OCI-LY1 (cell line): ENCODE measurements around the gene MTHFD1.

Source experiments
- H2AFZ ChIP-seq: fragments of 200-600 bp; sonication (generic), shearing (Covaris generic); 2 replicates; pipeline ENCODE4 v1.6.0; 2014; ENCODE audit warnings: antibody characterized with exemption, mild to moderate bottlenecking, low read length
- H3F3A ChIP-seq: fragments of 200-600 bp; sonication (generic), shearing (Covaris generic); 2 replicates; pipeline ENCODE4 v1.6.0; 2014; ENCODE audit warnings: mild to moderate bottlenecking, antibody characterized with exemption, low read length, moderate library complexity; ENCODE audit not compliant: insufficient read depth
- H3K27ac ChIP-seq: fragments of 200-600 bp; sonication (generic); 2 replicates; pipeline ENCODE4 v1.5.1; 2014; ENCODE audit warnings: low read length, mixed run types, mild to moderate bottlenecking, low read depth; ENCODE audit not compliant: poor library complexity, severe bottlenecking
- H3K27me3 ChIP-seq: fragments of 200-600 bp; sonication (generic); 2 replicates; pipeline ENCODE4 v1.6.0; 2014; ENCODE audit warnings: antibody characterized with exemption, mild to moderate bottlenecking, low read length, moderate library complexity; ENCODE audit not compliant: insufficient read depth
- H3K36me3 ChIP-seq: fragments of 200-600 bp; sonication (generic); 2 replicates; pipeline ENCODE4 v1.6.1; 2014; ENCODE audit warnings: mild to moderate bottlenecking, antibody characterized with exemption, low read length, moderate library complexity, mixed read lengths; ENCODE audit not compliant: insufficient read depth
- H3K4me1 ChIP-seq: fragments of 200-600 bp; sonication (generic); 2 replicates; pipeline ENCODE4 v1.5.1; 2014; ENCODE audit warnings: mild to moderate bottlenecking, low read length, moderate library complexity; ENCODE audit not compliant: insufficient read depth, severe bottlenecking
- H3K4me2 ChIP-seq: fragments of 200-600 bp; sonication (generic), shearing (Covaris generic); 2 replicates; pipeline ENCODE4 v1.6.1; 2014; ENCODE audit warnings: low read length
- H3K4me3 ChIP-seq: fragments of 200-600 bp; sonication (generic); 2 replicates; pipeline ENCODE4 v1.5.1; 2014; ENCODE audit warnings: low read length, low read depth, mild to moderate bottlenecking, mixed read lengths; ENCODE audit not compliant: poor library complexity, severe bottlenecking
- H3K79me2 ChIP-seq: fragments of 200-600 bp; shearing (Covaris generic); 2 replicates; pipeline ENCODE4 v1.6.1; 2016; ENCODE audit warnings: mixed run types, low read length, mixed read lengths; ENCODE audit not compliant: insufficient read depth
- H3K9ac ChIP-seq: fragments of 200-600 bp; sonication (generic), shearing (Covaris generic); 2 replicates; pipeline ENCODE4 v1.6.1; 2014; ENCODE audit warnings: mild to moderate bottlenecking, low read length, mixed read lengths
- H3K9me2 ChIP-seq: fragments of 200-600 bp; sonication (generic), shearing (Covaris generic); 2 replicates; pipeline ENCODE4 v1.6.1; 2014; ENCODE audit warnings: low read depth, mild to moderate bottlenecking, low read length, mixed read lengths
- H3K9me3 ChIP-seq: fragments of 200-600 bp; shearing (Covaris generic); 2 replicates; pipeline ENCODE4 v1.6.1; 2014; ENCODE audit warnings: low read length, mixed read lengths
- H4K20me1 ChIP-seq: fragments of 200-600 bp; sonication (generic), shearing (Covaris generic); 2 replicates; pipeline ENCODE4 v1.6.0; 2016; ENCODE audit warnings: mild to moderate bottlenecking, low read length; ENCODE audit not compliant: insufficient read depth
- EZH2 ChIP-seq: fragments of 200-600 bp; sonication (generic), shearing (Covaris generic); IDR thresholded peaks from 2 replicates; pipeline ENCODE4 v1.8.0; 2017; ENCODE audit warnings: borderline replicate concordance, mixed run types, mild to moderate bottlenecking, antibody characterized with exemption, low read length, moderate library complexity, mixed read lengths
- TF ChIP-seq, protein P1 (sequence below): fragments of 200-600 bp; sonication (generic), shearing (Covaris generic); IDR thresholded peaks from 2 replicates; pipeline ENCODE4 v1.5.1; 2017; ENCODE audit warnings: mild to moderate bottlenecking, antibody characterized with exemption, low read length, moderate library complexity, mixed read lengths

The MTHFD1 gene

DNA sequence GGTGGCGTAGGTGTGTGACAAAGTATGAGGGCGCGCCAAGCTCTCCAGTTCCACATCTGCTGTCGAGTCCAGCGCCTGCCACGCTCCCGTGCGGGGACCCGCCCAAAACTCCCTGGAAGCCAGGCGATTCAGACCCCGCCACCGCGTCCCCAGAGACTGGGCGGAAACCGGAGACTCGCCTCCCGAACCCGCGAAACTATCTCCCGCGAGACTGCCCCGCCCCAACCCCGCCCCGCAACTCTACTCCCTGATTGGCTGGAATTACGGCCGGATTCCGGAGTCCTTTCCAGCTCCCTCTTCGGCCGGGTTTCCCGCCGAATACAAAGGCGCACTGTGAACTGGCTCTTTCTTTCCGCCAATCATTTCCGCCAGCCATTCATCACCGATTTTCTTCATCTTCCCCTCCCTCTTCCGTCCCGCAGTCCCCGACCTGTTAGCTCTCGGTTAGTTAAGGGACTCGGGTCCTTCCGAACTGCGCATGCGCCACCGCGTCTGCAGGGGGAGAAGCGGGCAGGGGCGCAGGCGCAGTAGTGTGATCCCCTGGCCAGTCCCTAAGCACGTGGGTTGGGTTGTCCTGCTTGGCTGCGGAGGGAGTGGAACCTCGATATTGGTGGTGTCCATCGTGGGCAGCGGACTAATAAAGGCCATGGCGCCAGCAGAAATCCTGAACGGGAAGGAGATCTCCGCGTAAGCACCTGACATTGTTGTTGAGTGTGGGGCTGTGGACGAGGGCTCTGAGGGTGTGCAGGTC is at the start of gene MTHFD1:
TSS of gene MTHFD1 (plus strand) at position 572 of the 751 bp plus-strand sequence. CDS start at position 647, 75 bp downstream.
- no peaks in the 10 kb centered on the region for H4K20me1 ChIP-seq
- peaks cover 6% of the 10 kb centered on the region; the same call in 1 of the 2 replicates for H3F3A ChIP-seq
- no peak for TF ChIP-seq EZH2
- TF ChIP-seq, protein P1, sequence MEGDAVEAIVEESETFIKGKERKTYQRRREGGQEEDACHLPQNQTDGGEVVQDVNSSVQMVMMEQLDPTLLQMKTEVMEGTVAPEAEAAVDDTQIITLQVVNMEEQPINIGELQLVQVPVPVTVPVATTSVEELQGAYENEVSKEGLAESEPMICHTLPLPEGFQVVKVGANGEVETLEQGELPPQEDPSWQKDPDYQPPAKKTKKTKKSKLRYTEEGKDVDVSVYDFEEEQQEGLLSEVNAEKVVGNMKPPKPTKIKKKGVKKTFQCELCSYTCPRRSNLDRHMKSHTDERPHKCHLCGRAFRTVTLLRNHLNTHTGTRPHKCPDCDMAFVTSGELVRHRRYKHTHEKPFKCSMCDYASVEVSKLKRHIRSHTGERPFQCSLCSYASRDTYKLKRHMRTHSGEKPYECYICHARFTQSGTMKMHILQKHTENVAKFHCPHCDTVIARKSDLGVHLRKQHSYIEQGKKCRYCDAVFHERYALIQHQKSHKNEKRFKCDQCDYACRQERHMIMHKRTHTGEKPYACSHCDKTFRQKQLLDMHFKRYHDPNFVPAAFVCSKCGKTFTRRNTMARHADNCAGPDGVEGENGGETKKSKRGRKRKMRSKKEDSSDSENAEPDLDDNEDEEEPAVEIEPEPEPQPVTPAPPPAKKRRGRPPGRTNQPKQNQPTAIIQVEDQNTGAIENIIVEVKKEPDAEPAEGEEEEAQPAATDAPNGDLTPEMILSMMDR = no peak
- H3K27ac ChIP-seq = peak within 1 kb of the TSS; percentile 77
- peak within 1 kb of the TSS; percentile 100 for H3K4me2 ChIP-seq
- H2AFZ ChIP-seq = no peak within 1 kb of the TSS
- peaks cover 41% of the 10 kb centered on the region for H3K4me1 ChIP-seq
- H3K27me3 ChIP-seq = no peaks in the 10 kb centered on the region
- peak within 1 kb of the TSS; percentile 95 for H3K9ac ChIP-seq
- H3K9me3 ChIP-seq = no peaks in the 10 kb centered on the region
- peaks cover 24% of the 10 kb centered on the region for H3K36me3 ChIP-seq
- peaks cover 34% of the 10 kb centered on the region for H3K79me2 ChIP-seq
- H3K9me2 ChIP-seq = no peaks in the 10 kb centered on the region
- peak within 1 kb of the TSS; percentile 89 for H3K4me3 ChIP-seq

DNA sequence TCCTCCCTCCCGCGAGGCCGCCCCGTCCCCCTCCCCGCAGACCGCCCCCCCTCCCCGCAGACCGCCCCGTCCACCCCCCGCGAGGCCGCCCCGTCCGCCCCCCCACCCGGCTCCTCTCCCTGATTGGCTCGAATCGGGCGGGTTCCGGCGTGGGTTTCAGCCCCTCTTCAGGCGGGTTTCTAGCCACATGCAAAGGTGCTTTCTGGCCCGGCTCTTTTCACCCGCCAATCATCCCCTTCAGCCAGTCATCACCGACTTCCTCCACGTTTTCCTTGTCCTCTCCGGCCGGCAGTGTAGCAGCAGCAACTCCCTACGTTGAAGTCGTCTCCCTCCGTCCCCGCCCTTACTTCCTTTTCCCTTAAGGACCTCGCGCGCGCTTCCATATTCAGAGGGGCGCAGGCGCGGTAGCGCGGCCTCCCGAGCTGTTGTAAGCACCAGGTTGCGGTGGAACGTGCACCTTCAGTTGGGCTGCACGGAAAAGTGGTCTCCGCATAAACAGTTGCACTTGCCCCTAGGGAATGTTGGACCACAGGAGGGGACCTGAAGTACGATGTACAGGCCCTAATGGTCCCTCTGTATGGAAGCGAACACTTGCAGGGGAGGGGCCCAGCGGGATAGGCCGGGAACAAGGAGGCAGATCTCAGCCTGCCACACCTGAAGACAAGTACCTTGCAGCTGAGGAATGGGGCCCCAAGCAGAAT is 49.4 kb upstream of the MTHFD1 start:
- H4K20me1 ChIP-seq = no peaks in the 10 kb centered on the region
- H2AFZ ChIP-seq = no peak overlapping the region
- peak overlapping the region; percentile 95 for H3K4me2 ChIP-seq
- H3K27me3 ChIP-seq = no peaks in the 10 kb centered on the region
- H3K79me2 ChIP-seq = peaks cover 5% of the 10 kb centered on the region; the same call in 1 of the 2 replicates
- no peaks in the 10 kb centered on the region for H3K9me2 ChIP-seq
- TF ChIP-seq, protein P1 = no peak
- no peak for TF ChIP-seq EZH2
- peak overlapping the region; percentile 85 for H3K27ac ChIP-seq
- H3K9me3 ChIP-seq = peaks cover 11% of the 10 kb centered on the region
- H3K36me3 ChIP-seq = no peaks in the 10 kb centered on the region; the same call in 1 of the 2 replicates
- H3K9ac ChIP-seq = peak overlapping the region; percentile 99
- H3K4me1 ChIP-seq = peaks cover 22% of the 10 kb centered on the region
- peak overlapping the region; percentile 96 for H3K4me3 ChIP-seq
- H3F3A ChIP-seq = no peaks in the 10 kb centered on the region

DNA sequence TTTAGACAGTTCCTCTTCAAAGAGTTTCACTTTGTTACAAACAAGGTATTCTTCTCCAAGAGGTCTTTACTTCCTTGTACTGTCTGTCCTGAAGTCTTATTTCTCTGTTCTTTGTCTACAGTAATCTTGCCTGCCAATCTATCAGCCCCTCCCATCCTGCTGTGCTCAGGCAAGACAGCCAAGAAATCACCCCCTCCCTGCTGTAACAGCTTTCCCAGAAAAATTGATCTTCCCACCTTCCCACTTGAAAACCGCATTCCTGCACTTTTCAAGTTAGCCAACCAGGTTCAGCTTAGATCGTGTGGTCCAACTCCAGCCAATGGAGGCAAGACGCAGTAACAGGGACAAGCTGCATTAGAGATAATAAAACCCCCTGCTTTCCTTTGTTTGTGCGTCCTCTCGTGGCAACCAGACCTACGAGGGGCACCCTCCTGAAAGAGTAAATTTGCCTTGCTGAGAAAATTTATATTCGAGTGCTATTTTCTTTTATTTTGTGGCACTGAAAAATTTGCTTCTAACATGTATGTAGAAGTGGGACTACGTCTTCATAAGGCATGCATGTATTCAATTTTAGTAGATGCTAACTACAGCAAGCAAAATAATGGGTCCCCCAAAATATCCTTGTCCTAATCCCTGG is 47.5 kb upstream of the MTHFD1 start:
- Histone ChIP-seq H4K20me1 (no peaks in the 10 kb centered on the region), H3K9ac (no peak overlapping the region), H3K4me2 (no peak overlapping the region), H3K4me1 (peaks cover 22% of the 10 kb centered on the region), H3K79me2 (peaks cover 5% of the 10 kb centered on the region; the same call in 1 of the 2 replicates), H2AFZ (no peak overlapping the region), H3F3A (no peaks in the 10 kb centered on the region), H3K9me3 (peaks cover 11% of the 10 kb centered on the region), H3K9me2 (no peaks in the 10 kb centered on the region), H3K36me3 (no peaks in the 10 kb centered on the region; the same call in 1 of the 2 replicates), H3K4me3 (no peak overlapping the region), H3K27ac (no peak overlapping the region), H3K27me3 (no peaks in the 10 kb centered on the region)
- TF ChIP-seq, protein P1 = no peak
- TF ChIP-seq EZH2 = no peak
